AG20443 (cell line): ENCODE data around the gene GYS1.
A peak's percentile ranks its signal among the peaks of the same experiment; 100 is the strongest.
"Not testable (repeated sequence)": the region's sequence is repeated elsewhere in the genome, so short reads cannot be mapped to it uniquely, and the experiment has no call there.

Source experiments
- DNase-seq: peaks from one replicate; pipeline ENCODE4 v3.0.0; 2012; ENCODE audit warnings: low spot score, mixed read lengths

Gene GYS1

GRCh38 chr19:48938256-48938655 lies 54.9 kb downstream of the GYS1 start:
- no peak for DNase-seq

- no peak for DNase-seq
Observed at GRCh38 chr19:48935864-48936263, 57.2 kb downstream of the GYS1 start.

- DNase-seq, result no peak
Observed at GRCh38 chr19:48934837-48935236, 58.3 kb downstream of the GYS1 start.

GRCh38 chr19:48933382-48933932 lies 59.7 kb downstream of the GYS1 start, which contains the start of gene DHDH:
DHDH (plus strand) TSS chr19:48933699; CDS start chr19:48933722, 23 bp downstream.
- peak; percentile 69 for DNase-seq

GRCh38 chr19:48928164-48929025 lies 64.7 kb downstream of the GYS1 start:
- DNase-seq, result no peak

GRCh38 chr19:48927692-48928091 lies 65.4 kb downstream of the GYS1 start:
- not testable (repeated sequence) for DNase-seq

- peak; percentile 84 for DNase-seq
Observed at GRCh38 chr19:48926909-48927308, 66.2 kb downstream of the GYS1 start.

- not testable (repeated sequence) for DNase-seq
Observed at GRCh38 chr19:48925890-48926289, 67.2 kb downstream of the GYS1 start.

GRCh38 chr19:48925240-48925843 lies 67.8 kb downstream of the GYS1 start:
- no peak for DNase-seq

GRCh38 chr19:48922548-48923490 lies 70.3 kb downstream of the GYS1 start:
- no peak for DNase-seq

GRCh38 chr19:48921721-48922500 lies 71.2 kb downstream of the GYS1 start:
- DNase-seq, result no peak

GRCh38 chr19:48920949-48921348 lies 72.2 kb downstream of the GYS1 start:
- no peak for DNase-seq

GRCh38 chr19:48919271-48919670 lies 73.8 kb downstream of the GYS1 start:
- not testable (repeated sequence) for DNase-seq

GRCh38 chr19:48918801-48919247 lies 74.3 kb downstream of the GYS1 start:
- peak; percentile 49 for DNase-seq
